ENCODE measurements around the gene EHMT1. TPM values are rescaled to one million over a fixed set of nuclear protein-coding genes. Genes with fewer than 3 reads are reported as not detected.
"Not testable (repeated sequence)": the region's sequence is repeated elsewhere in the genome, so short reads cannot be mapped to it uniquely, and the experiment has no call there.

Gene EHMT1
- total RNA-seq, 1 donor from 2014 or later = 48.0 TPM

DNA sequence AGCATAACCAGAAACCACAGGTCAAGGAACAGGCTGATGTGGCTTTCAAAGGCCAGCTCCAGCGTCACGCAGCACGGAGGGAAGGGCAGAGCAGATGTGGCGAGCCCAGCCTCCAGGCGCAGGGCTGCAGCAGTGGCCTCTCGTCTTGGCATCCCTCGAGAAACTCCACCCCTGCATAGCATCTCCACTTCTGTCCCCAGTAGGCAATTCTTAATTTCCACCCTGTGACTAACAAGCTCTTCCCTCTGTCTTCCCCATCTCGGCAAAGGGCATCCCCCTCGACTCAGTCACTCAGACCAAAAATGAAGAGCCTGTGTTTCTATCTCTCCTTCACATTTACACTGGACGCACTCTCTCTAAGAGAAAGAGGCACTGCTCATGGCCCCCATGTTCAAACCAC lies 257.0 kb downstream of the EHMT1 start:
- no peak for ATAC-seq

DNA sequence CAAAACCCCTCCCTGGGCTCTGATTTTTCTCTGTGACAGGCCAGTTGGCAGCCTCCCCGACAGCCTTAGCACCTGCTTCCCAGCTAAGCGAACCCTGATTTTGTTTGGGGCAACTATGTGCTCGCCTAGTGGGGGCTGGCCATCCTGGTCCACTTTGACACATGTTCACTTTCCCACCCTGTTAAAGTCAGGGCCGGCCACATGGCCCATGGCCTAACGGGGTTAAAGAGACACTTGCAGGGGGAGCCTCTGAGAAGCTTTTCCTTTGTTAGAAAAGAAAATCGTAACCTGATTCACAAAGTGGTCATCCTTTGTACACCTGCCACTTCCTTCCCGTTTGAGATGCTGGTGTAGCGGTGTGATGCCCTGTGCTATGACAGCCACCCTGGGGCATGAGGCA lies 257.5 kb downstream of the EHMT1 start:
- ATAC-seq = no peak

GRCh38 chr9:137876781-137877386 lies 258.1 kb downstream of the EHMT1 start:
- no peak for ATAC-seq

DNA sequence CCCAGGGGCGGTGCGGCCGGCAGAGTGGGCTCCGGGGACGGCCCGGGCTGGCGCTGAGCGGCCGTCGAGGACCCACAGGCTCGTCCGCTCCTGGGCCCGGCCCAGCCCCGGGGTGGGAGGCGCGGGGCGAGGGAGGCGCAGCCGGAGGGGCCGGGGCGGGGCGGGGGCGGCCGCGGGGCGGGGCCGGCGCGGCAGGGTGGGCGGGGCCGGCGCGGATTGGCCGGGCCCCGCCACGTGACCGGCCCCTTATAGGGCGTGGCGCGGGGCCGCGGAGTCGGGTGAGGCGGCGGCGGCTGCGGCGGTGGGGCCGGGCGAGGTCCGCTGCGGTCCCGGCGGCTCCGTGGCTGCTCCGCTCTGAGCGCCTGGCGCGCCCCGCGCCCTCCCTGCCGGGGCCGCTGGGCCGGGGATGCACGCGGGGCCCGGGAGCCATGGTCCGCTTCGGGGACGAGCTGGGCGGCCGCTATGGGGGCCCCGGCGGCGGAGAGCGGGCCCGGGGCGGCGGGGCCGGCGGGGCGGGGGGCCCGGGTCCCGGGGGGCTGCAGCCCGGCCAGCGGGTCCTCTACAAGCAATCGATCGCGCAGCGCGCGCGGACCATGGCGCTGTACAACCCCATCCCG lies 258.8 kb downstream of the EHMT1 start, which contains the start of gene CACNA1B:
Gene CACNA1B, plus strand, starts transcription at position 277 of the 617 bp plus-strand sequence. Its CDS starts 152 bp downstream, at position 429.
- ATAC-seq = not testable (repeated sequence)

GRCh38 chr9:137878146-137878941 lies 259.5 kb downstream of the EHMT1 start:
- ATAC-seq = peak; percentile 18

- ATAC-seq = no peak
These were observed 260.2 kb downstream of the EHMT1 start for GRCh38 chr9:137879052-137879451.

DNA sequence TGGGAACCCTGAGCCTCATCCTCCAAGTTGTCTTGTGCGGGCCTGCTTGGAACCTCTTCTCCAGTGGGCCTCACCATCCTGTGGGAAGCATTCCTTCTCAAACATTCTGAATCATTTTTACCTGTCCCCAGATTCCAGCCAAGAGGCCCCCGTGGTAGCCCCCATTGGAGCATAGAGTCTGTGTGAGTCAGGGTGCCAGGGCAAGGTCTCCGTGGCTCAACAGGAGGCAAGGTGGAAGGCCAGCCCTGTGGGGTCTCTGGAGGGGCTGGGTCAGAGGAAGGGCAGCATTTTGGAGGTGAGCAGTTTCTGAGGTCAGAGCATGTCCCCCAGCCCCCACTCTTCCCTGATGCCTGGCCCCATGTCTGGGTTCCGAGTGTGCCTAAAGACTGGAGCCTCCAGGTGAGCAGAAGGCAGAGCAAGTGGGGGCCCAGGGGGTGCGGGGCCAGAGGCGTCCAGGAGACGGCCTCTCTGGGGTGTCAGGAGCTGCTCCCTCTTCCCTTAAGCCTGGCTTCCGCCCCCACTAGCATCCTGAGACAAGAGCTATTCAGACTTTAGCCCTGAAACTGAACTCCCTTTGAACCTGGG lies 260.9 kb downstream of the EHMT1 start:
- no peak for ATAC-seq

GRCh38 chr9:137880160-137880975 lies 261.6 kb downstream of the EHMT1 start:
- no peak for ATAC-seq

DNA sequence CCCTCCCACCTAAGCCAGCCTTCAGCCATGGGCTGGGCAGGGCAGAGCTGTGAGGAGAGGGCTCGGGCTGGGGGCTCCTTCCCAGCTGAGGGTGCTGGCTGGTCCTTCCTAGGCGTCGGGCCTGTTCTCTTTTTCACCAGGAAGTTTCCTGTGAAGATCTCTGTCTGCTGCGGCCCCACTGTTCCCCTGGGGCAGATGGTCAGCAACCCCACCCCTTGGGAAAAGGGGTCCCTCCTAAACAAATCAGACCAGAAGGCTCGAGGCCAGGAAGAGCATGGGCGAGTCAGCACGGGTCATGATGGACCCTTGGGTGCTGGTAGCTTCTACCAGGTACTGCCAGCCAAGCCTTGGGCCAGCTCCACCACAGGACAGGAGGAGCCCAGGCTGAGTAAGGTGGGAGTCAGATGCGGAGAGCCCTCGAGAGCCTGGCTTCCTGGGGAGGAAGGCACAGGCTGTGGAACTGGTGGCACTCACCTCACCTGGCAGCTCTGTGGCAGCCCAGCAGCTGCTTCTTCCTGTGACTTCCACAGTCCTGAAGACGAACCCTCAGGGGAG lies 262.2 kb downstream of the EHMT1 start:
- ATAC-seq = no peak

GRCh38 chr9:137881591-137882505 lies 263.0 kb downstream of the EHMT1 start:
- ATAC-seq = no peak

DNA sequence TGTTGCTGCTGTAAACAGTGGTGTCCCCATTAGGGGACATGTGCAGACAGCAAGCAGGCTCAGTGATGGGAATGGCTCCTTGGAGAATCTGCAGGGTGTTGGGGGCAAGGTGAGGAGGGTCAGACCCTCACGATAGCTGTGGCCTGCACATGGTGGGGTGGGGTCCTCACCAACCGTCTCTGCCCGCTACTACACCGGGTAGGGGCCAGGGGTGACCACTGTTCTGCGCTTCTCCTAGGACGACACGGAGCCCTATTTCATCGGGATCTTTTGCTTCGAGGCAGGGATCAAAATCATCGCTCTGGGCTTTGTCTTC lies 263.7 kb downstream of the EHMT1 start:
- ATAC-seq = no peak

DNA sequence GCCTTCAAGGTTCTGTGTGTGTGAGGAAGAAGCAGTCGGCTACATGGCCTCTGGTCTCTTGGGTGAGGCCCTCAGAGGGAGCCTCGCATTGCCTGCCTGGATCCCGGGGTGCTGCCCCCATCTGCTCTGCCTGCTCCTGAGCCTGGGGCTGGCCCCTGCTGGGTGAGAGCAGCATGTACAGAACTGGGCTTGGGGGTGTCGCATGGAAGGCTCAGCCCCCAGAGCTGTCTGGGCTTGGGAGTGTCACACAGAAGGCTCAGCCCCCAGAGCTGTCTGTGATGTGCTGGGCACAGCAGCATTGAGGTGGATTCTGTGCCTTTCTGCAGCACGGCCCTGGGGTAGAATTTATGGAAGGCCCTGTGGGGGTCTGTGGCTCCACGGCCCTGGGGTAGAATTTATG lies 265.2 kb downstream of the EHMT1 start:
- ATAC-seq = not testable (repeated sequence)

- ATAC-seq = peak; percentile 56
These were observed 265.7 kb downstream of the EHMT1 start for GRCh38 chr9:137884547-137884946.

- ATAC-seq = not testable (repeated sequence)
These were observed 266.3 kb downstream of the EHMT1 start for GRCh38 chr9:137885121-137885520.

Other genes starting within 250 kb of the EHMT1 start
- 8.1 TPM for gene EXD3, start 195.8 kb upstream of the EHMT1 start, total RNA-seq
- 5.5 TPM for gene NOXA1, start 195.6 kb upstream of the EHMT1 start, total RNA-seq
- not detected for gene ENTPD8, start 177.6 kb upstream of the EHMT1 start, total RNA-seq
- gene NSMF, start 159.7 kb upstream of the EHMT1 start, total RNA-seq = 13.9 TPM
- gene PNPLA7, start 68.6 kb upstream of the EHMT1 start, total RNA-seq = 1.0 TPM
- 36.9 TPM for gene MRPL41, start 67.1 kb upstream of the EHMT1 start, total RNA-seq
- gene DPH7, start 40.1 kb upstream of the EHMT1 start, total RNA-seq = 12.6 TPM
- gene ZMYND19, start 28.5 kb upstream of the EHMT1 start, total RNA-seq = 21.5 TPM
- gene ARRDC1, start 13.3 kb upstream of the EHMT1 start, total RNA-seq = 49.7 TPM

Measured in esophagus mucosa (tissue), 1 donor.